H9 (cell line): ENCODE data around the gene SCML2. TPM values are rescaled to one million over a fixed set of nuclear protein-coding genes. Genes with fewer than 3 reads are reported as not detected.
A peak's percentile ranks its signal among the peaks of the same experiment; 100 is the strongest.

Source experiments
- DNase-seq: peaks from one replicate; pipeline ENCODE4 v3.0.0-alpha.2; 2017
- H2AFZ ChIP-seq: one replicate; pipeline ENCODE4 v1.6.1; 2013; ENCODE audit warnings: mild to moderate bottlenecking, low read length, control low read depth, moderate library complexity
- H2AK5ac ChIP-seq: 2 replicates; pipeline ENCODE4 v1.6.1; 2013; ENCODE audit warnings: low read length, control low read depth, mixed read lengths; ENCODE audit not compliant: insufficient read length
- H2BK120ac ChIP-seq: one replicate; pipeline ENCODE4 v1.6.1; 2013; ENCODE audit warnings: low read depth, mild to moderate bottlenecking, low read length, control low read depth, inconsistent platforms; ENCODE audit not compliant: poor library complexity, severe bottlenecking
- H2BK12ac ChIP-seq: 2 replicates; pipeline ENCODE4 v1.6.1; 2013; ENCODE audit warnings: low read length, control low read depth, mixed read lengths, low read depth; ENCODE audit not compliant: insufficient read length
- H2BK15ac ChIP-seq: 2 replicates; pipeline ENCODE4 v1.6.1; 2013; ENCODE audit warnings: low read depth, low read length, control low read depth
- H2BK20ac ChIP-seq: one replicate; pipeline ENCODE4 v1.6.1; 2013; ENCODE audit warnings: low read depth, mild to moderate bottlenecking, low read length, control low read depth, inconsistent platforms; ENCODE audit not compliant: poor library complexity, severe bottlenecking
- H2BK5ac ChIP-seq: 2 replicates; pipeline ENCODE4 v1.6.1; 2013; ENCODE audit warnings: low read length, control low read depth, mixed read lengths; ENCODE audit not compliant: insufficient read length
- H3K14ac ChIP-seq: 2 replicates; pipeline ENCODE4 v1.6.1; 2013; ENCODE audit warnings: low read length, control low read depth; ENCODE audit not compliant: insufficient read depth
- H3K18ac ChIP-seq: 2 replicates; pipeline ENCODE4 v1.6.1; 2013; ENCODE audit warnings: low read depth, mild to moderate bottlenecking, mixed read lengths, low read length, control low read depth; ENCODE audit not compliant: insufficient read length
- H3K23ac ChIP-seq: 2 replicates; pipeline ENCODE4 v1.6.1; 2013; ENCODE audit warnings: low read length, control low read depth, mixed read lengths, low read depth; ENCODE audit not compliant: insufficient read length
- H3K23me2 ChIP-seq: 2 replicates; pipeline ENCODE4 v1.6.1; 2013; ENCODE audit warnings: low read depth, mild to moderate bottlenecking, mixed read lengths, low read length, control low read depth; ENCODE audit not compliant: insufficient read length, poor library complexity, severe bottlenecking
- H3K27ac ChIP-seq: 2 replicates; pipeline ENCODE4 v1.5.1; 2013; ENCODE audit warnings: low read length, control low read depth, mixed read lengths, low read depth; ENCODE audit not compliant: insufficient read length
- H3K27me3 ChIP-seq: 2 replicates; pipeline ENCODE4 v1.6.1; 2013; ENCODE audit warnings: low read length, control low read depth, inconsistent platforms; ENCODE audit not compliant: insufficient read depth
- H3K4ac ChIP-seq: 2 replicates; pipeline ENCODE4 v1.6.1; 2013; ENCODE audit warnings: low read depth, mild to moderate bottlenecking, control low read depth, inconsistent platforms, low read length, moderate library complexity
- H3K4me1 ChIP-seq: 2 replicates; pipeline ENCODE4 v1.6.1; 2013; ENCODE audit warnings: low read length, control low read depth, inconsistent platforms; ENCODE audit not compliant: insufficient read depth
- H3K4me2 ChIP-seq: 2 replicates; pipeline ENCODE4 v1.6.1; 2013; ENCODE audit warnings: low read length, control low read depth, mixed read lengths; ENCODE audit not compliant: insufficient read length, insufficient read depth
- H3K56ac ChIP-seq: 2 replicates; pipeline ENCODE4 v1.6.1; 2013; ENCODE audit warnings: low read depth, mild to moderate bottlenecking, mixed read lengths, low read length, control low read depth; ENCODE audit not compliant: insufficient read length
- H3K79me1 ChIP-seq: 2 replicates; pipeline ENCODE4 v1.6.1; 2013; ENCODE audit warnings: low read depth, mild to moderate bottlenecking, moderate library complexity, low read length, control low read depth, inconsistent platforms; ENCODE audit not compliant: insufficient read depth, poor library complexity, severe bottlenecking
- H3K79me2 ChIP-seq: 2 replicates; pipeline ENCODE4 v1.6.1; 2013; ENCODE audit warnings: low read length, control low read depth, inconsistent platforms; ENCODE audit not compliant: insufficient read depth
- H3K9ac ChIP-seq: 2 replicates; pipeline ENCODE4 v1.6.1; 2013; ENCODE audit warnings: low read length, control low read depth, mixed read lengths; ENCODE audit not compliant: insufficient read length; ENCODE audit errors: extremely low read depth
- H3K9me3 ChIP-seq: one replicate; pipeline ENCODE4 v1.6.1; 2013; ENCODE audit warnings: low read depth, low read length, inconsistent platforms; ENCODE audit not compliant: control insufficient read depth
- H3T11ph ChIP-seq: one replicate; pipeline ENCODE4 v1.6.1; 2013; ENCODE audit warnings: mild to moderate bottlenecking, low read length, control low read depth, inconsistent platforms
- H4K20me1 ChIP-seq: one replicate; pipeline ENCODE4 v1.6.1; 2013; ENCODE audit not compliant: control insufficient read depth, insufficient read length, insufficient read depth
- H4K5ac ChIP-seq: 2 replicates; pipeline ENCODE4 v1.6.1; 2013; ENCODE audit warnings: low read depth, mild to moderate bottlenecking, mixed read lengths, low read length, control low read depth; ENCODE audit not compliant: insufficient read length
- H4K8ac ChIP-seq: replicated peaks from 2 replicates; pipeline ENCODE4 v1.6.1; 2013; ENCODE audit warnings: low read length, control low read depth, mixed read lengths, low read depth; ENCODE audit not compliant: insufficient read length
- H4K91ac ChIP-seq: 2 replicates; pipeline ENCODE4 v1.6.1; 2013; ENCODE audit warnings: low read depth, mild to moderate bottlenecking, moderate library complexity, mixed read lengths, low read length, control low read depth; ENCODE audit not compliant: insufficient read length
- H3K27ac Mint-ChIP-seq, 3 experiments: 2 replicates in 2 of 3; 3 replicates in 1 of 3; pipeline ENCODE4 v1.8.0; 2020 to 2021; ENCODE audit warnings: mixed read lengths in 3 of 3, mild to moderate bottlenecking in 1 of 3, moderate library complexity in 1 of 3
- H3K27me3 Mint-ChIP-seq: 2 replicates; pipeline ENCODE4 v1.8.0; 2021; ENCODE audit warnings: low read depth, mild to moderate bottlenecking, moderate library complexity, mixed read lengths
- H3K36me3 Mint-ChIP-seq, 3 experiments: 2 replicates in 2 of 3; 3 replicates in 1 of 3; pipeline ENCODE4 v1.8.0; 2020 to 2021; ENCODE audit warnings: low read depth in 3 of 3, mixed read lengths in 3 of 3; ENCODE audit not compliant: insufficient read depth in 1 of 3
- H3K4me1 Mint-ChIP-seq, 2 experiments: 2 replicates each; pipeline ENCODE4 v1.8.0; 2020; ENCODE audit warnings: mixed read lengths in 2 of 2
- H3K4me3 Mint-ChIP-seq, 2 experiments: 2 replicates in 1 of 2; 3 replicates in 1 of 2; pipeline ENCODE4 v1.8.0; 2020 to 2021; ENCODE audit warnings: mild to moderate bottlenecking in 2 of 2, mixed read lengths in 2 of 2, moderate library complexity in 1 of 2
- H3K9me3 Mint-ChIP-seq, 2 experiments: 2 replicates in 1 of 2; 3 replicates in 1 of 2; pipeline ENCODE4 v1.8.0; 2020; ENCODE audit warnings: mild to moderate bottlenecking in 2 of 2, mixed read lengths in 2 of 2, moderate library complexity in 1 of 2
- CTCF ChIP-seq: fragments of 200-600 bp; sonication (generic); conservative IDR thresholded peaks from 3 replicates; pipeline ENCODE4 v1.8.0; 2021; ENCODE audit warnings: antibody characterized with exemption, mild to moderate bottlenecking
- WGBS: extraction: QIAGEN DNeasy Blood & Tissue Kit; methylation state at CpG from one replicate; pipeline ENCODE4 v1.1.7; 2013; ENCODE audit warnings: missing lambda C conversion rate, low lambda C conversion rate, mixed read lengths; ENCODE audit not compliant: insufficient read length; ENCODE audit errors: extremely low coverage; 5-methylcytosine and 5-hydroxymethylcytosine counted together
- total RNA-seq: library from RNA; stranded (reverse); gene quantifications from 2 replicates; pipeline ENCODE4 v1.2.1, GENCODE V29; 2021

The SCML2 gene
- total RNA-seq, 1 experiment from 2014 or later = 15.5 TPM

GRCh38 chrX:18348047-18348446 lies 6.4 kb downstream of the SCML2 start:
- Histone ChIP-seq H3K9ac (no peak overlapping the region), H3K79me2 (no peaks in the 10 kb centered on the region; the same call in 1 of the 2 replicates), H4K91ac (no peak overlapping the region), H3K27ac (no peak overlapping the region), H3K14ac (no peak overlapping the region), H3K4me1 (no peaks in the 10 kb centered on the region), H2BK20ac (no peak overlapping the region), H2BK12ac (no peak overlapping the region), H3K4me2 (no peak overlapping the region), H3K4ac (no peak overlapping the region), H4K20me1 (no peaks in the 10 kb centered on the region), H4K5ac (no peak overlapping the region), H2BK15ac (no peak overlapping the region), H4K8ac (no peak overlapping the region), H3K23me2 (no peaks in the 10 kb centered on the region), H3K23ac (no peak overlapping the region), H2AFZ (no peak overlapping the region), H2AK5ac (no peak overlapping the region), H3K56ac (no peak overlapping the region), H2BK120ac (no peak overlapping the region), H2BK5ac (no peak overlapping the region), H3K27me3 (no peaks in the 10 kb centered on the region), H3K18ac (no peak overlapping the region), H3K9me3 (peaks cover 13% of the 10 kb centered on the region), H3K79me1 (no peaks in the 10 kb centered on the region), H3T11ph (no peak overlapping the region)
- no peak for DNase-seq
- peaks cover 51 to 64% of the 10 kb centered on the region in 2 experiments for H3K9me3 Mint-ChIP-seq
- H3K27me3 Mint-ChIP-seq = 0 out of 2 replicates have a peak, but pooled peaks cover 2% of the 10 kb centered on the region
- no peak overlapping the region for H3K4me3 Mint-ChIP-seq
- no CpG with 5 or more reads among the region's 2 CpGs for WGBS
- TF ChIP-seq CTCF = no peak
- H3K36me3 Mint-ChIP-seq = no peaks in the 10 kb centered on the region; a peak in 1 of 7 replicates
- H3K27ac Mint-ChIP-seq = peak overlapping the region in 1 of 3 experiments; percentile 46; a peak in 1 of 7 replicates
- H3K4me1 Mint-ChIP-seq = peaks cover 3 to 11% of the 10 kb centered on the region in 2 experiments
